GM19467 (cell line): ENCODE measurements around the gene SPATA3.
"Not testable (repeated sequence)": the region's sequence is repeated elsewhere in the genome, so short reads cannot be mapped to it uniquely, and the experiment has no call there.

Source experiments
- ATAC-seq: cut with Tn5 transposase; IDR thresholded peaks from one replicate; pipeline ENCODE4 v1.9.1; 2021; ENCODE audit warnings: mild to moderate bottlenecking, moderate library complexity; ENCODE audit not compliant: unreplicated experiment

SPATA3 gene

DNA sequence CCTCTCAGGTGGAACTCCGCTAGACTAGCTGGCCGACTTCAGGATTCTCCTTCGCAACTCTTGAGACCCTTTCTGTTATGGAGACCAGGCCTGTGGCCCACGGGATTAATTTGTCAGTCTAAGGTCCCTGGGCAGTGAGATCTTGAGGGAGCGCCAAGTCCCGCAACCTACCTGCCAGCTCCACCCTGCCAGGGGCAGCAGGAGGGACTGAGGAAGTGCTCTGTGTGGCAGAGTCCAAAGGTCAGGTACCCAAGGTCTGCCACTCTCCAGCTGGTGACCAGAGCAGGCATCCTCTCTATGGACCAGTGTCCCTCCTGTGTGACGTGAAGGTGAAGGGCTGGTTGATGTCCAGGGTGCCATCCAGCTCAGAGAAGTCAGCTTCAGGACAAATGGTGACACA is 4.3 kb upstream of the SPATA3 start:
- no peak for ATAC-seq

- no peak for ATAC-seq
These were observed 740 bp downstream of the SPATA3 start for GRCh38 chr2:230996661-230997060.

- ATAC-seq: no peak
These were observed 3.0 kb downstream of the SPATA3 start for GRCh38 chr2:230998882-230999281.

- no peak for ATAC-seq
These were observed 3.6 kb downstream of the SPATA3 start for GRCh38 chr2:230999477-230999876.

DNA sequence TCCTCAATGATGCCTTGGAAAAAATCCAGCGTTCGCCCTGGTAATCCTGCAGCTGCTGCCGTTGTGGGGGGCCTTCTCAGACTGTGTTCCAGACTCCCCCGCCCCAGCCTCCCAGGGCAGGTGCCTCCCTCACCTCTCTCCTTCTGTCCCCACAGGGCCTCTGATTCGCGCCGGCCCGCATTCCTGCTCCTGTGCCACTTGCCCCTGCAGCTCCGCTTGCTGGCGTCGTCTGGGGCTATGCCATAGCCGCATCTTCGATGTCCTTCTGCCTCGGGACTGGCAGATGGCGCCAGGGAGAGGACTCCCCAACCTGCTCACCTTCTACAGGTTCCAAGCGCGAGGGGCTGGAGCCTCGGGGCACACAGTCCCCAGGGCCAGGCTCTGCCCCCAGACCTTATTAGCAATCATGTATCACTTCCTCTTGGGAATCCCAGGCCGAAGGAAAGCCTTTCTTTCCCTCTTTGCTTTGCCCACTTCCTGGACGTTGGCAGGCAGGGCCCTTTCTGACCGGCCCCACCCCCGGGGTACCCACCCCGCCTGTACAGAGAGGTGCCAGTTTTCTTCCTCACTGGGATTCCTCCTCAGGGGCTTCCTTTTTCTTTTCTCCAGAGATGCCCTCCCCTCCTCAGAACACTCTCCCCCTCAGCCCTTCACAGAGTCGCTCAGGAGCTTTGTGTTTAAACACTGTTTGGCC is 4.4 kb downstream of the SPATA3 start:
- no peak for ATAC-seq

- ATAC-seq: no peak
These were observed 5.1 kb downstream of the SPATA3 start for GRCh38 chr2:231001036-231001435.

GRCh38 chr2:231001921-231002320 is 6.0 kb downstream of the SPATA3 start:
- ATAC-seq: no peak

GRCh38 chr2:231002641-231003040 is 6.7 kb downstream of the SPATA3 start:
- no peak for ATAC-seq

GRCh38 chr2:231003186-231003585 is 7.3 kb downstream of the SPATA3 start:
- ATAC-seq: no peak

GRCh38 chr2:231004930-231005329 is 9.0 kb downstream of the SPATA3 start:
- ATAC-seq: not testable (repeated sequence)

GRCh38 chr2:231007286-231008098 is 11.6 kb downstream of the SPATA3 start:
- ATAC-seq: no peak

DNA sequence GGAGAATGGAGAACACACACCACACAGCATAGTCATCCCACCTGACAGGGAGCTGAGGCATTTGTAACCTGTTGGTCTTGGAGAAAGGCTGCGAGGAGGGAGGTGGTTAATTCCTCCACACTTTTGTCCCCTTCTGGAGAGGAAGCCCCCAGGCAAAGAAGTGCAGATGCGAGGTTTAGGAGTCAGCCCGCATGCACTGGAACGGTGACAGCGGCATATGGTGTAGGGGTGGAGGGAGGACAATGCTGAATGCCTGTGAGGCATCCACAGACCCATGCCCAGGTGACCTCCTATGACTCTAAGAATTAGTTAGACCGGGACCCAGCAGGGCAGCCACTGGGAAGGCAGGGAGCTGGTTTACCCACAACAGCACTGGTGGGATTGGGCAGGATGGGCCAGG is 12.2 kb downstream of the SPATA3 start:
- no peak for ATAC-seq

DNA sequence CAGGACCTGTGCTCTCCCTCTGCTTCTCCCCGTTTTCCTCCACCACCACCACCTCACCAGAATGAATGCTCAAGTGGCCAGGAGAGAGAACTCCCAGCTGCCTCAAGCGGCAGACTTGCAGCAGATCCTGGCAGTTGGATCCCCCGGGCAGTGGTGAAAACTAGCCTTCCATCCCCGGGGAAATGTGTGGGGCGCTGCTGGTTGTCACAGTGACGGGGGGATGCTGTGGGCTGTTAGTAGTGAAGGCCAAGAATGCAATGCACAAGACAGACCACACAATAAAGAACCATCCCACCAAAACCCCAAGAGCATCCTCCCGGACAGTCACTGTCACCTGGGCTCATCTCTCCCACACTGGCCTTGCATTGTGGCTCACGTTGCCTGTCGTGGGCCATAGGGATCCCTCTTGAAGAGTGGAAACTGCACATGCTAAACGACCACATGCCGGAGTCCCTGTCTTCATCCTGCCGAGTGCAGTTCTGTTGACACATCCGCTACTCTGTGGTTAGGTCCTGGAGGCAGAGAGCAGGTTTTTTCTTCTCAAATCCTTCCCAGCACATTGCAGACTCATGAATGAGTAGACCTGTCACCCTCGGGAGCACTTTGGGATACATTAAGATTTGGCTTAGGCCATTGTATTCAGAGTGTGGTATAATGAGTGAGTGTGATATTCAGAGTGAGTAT is 13.5 kb downstream of the SPATA3 start:
- no peak for ATAC-seq

DNA sequence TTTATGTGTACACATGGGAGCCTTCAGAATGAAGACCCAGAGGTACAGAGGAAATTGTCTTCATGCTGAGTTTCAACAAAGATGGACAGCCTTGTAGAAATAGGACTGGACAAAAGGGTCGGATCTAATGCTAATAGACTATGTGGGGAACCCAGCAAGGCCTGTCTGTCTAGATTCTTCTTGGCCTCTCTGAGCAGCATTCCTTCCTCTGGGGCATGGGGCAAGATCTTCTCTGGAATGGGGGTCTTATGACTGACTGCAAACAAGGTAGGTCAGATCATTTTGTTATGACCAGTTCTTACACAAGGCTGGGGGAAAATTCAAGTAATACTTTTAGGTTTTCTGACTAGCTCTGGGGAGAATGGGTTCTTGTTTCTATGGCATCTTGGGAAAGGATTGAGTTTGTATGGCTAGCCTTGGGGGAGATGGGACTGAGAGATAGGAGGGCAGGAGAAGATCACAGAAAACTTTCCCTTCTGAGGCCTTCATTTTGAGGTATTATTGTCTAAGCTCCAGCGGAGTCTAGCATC is 14.3 kb downstream of the SPATA3 start:
- no peak for ATAC-seq

DNA sequence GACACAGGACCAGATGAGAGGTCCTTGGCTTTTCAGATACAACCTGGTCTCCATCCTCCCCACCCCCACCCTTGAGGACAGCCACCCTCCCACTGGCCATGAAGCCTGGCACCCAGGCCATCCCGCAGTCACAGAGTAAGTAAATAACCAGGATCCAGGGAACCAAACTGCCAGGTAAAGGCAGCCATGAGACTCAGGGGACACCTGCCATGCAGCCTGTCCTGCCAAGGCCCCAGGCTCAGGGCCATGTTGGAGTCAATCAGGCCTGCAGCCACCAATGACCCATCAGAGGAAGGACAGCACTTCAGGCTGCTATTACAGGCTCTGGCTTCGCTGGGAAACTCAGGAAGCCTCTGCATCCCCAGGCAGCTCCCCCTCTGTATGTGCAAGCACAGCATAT is 15.6 kb downstream of the SPATA3 start:
- no peak for ATAC-seq

DNA sequence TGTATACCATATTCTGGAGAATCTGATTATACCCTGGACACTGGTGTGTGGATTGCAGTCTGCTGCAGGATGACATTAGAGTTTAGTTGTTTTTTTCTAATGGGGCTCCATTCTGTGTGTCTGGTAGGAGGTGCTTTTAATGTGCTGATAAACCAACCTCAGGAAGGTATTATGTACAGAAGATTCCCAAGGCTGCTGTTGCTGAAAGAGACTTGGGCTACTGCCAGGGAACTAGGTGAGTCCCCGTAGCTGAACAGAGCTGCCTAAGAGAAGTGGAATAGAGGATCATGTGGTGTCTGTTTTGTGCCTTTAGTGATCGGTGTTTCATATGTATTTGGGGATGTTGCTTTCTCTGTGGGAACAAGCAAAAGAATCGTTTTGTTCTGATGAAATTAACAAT is 16.5 kb downstream of the SPATA3 start:
- ATAC-seq: no peak

DNA sequence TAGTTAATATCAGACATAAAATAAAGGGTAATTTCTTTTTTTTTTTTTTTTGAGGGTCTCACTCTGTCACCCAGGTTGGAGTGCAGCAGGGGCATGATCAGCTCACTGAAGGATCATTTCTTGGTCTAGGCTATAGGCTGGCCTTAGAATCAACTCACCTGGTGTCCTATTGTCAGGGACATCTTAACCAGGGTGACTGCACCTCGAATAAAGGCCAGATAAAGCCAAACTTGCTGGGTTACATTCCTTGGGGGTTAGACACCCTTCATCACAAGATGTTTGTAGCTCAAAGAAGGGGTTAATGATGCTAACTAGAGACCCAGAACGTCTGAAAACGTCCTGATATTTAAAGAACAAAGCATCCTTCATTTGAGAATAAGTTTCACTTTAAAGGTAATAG is 17.9 kb downstream of the SPATA3 start:
- ATAC-seq: no peak

DNA sequence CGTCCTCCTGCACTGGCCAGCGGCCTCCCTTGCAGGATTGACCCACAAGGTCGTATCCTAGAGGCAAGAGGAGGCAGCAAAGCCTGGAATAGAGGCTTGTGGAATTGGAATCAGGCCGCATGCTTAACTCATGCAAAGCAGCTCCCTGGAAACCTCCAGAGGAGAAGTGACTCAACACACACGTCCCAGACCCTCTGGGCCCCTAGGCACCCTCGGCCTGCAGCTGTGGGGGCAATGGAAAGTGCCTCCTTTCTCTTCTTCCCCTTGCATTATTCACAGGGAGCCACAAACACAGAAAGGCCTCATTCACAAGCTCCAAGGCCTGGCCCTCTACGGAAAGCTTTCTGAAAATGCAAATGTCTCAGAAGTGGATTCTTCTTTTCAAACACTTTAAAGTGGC is 19.6 kb downstream of the SPATA3 start:
- ATAC-seq: no peak

- no peak for ATAC-seq
These were observed 20.0 kb downstream of the SPATA3 start for GRCh38 chr2:231015926-231016325.

DNA sequence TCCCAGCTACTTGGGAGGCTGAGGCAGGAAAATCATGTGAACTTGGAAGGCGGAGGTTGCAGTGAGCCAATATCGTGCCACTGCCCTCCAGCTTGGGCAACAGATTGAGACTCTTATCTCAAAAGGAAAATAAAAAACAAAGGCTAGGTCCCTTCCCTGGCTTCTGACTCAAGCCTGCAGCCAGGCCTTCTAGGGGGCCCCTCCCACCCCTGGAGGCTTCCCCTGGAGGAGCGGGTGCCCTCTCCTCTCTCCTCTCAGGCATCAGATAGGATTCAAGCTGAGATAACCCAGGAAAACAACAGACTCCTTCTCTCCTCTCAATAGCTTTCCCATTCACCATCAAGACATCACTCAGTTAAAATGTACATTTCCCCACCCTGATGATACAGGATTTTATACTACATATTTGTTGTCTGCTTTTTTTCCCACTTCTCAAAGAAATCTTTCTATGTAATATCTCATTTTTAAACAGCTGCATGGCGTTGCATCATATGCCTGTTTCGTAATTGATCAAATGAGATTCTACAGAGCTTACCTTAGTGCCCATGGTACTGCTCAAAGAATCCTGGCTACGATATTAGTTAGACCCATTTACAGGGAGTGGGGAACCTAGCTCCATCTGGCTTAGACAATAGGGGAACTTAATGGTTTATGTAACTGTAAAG is 20.8 kb downstream of the SPATA3 start:
- no peak for ATAC-seq

DNA sequence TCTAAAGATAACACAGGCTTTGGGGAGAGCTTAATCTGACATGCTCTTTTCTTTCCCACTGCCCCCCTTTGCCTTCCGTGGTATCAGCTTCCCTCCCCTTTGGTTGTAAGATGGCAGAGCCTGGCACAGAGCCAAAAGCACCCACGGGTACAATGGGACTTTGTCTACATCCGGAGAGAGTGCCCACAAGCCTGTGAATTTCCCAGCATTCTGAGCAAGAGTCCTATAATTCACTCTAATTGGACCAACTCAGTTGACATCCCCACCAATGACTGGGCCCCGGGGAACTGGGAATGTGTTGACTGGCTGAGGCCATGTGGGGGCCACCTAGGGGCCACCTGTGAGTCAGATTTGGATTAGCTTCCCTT is 21.3 kb downstream of the SPATA3 start:
- no peak for ATAC-seq
